ENCODE measurements around the gene GPRC5C.
"Not testable (repeated sequence)": the region's sequence is repeated elsewhere in the genome, so short reads cannot be mapped to it uniquely, and the experiment has no call there.

Gene GPRC5C

GRCh38 chr17:74403512-74404137, 28.3 kb upstream of the GPRC5C start:
- Histone ChIP-seq H3K27ac (no peak overlapping the region), H3K27me3 (ENCODE audit: insufficient read depth, low read depth, severe bottlenecking) (no peaks in the 10 kb centered on the region), H3K9me3 (ENCODE audit: severe bottlenecking) (no peaks in the 10 kb centered on the region), H3K4me3 (ENCODE audit: low read depth, low read length) (no peak overlapping the region), H3K36me3 (no peaks in the 10 kb centered on the region)
- no peak for DNase-seq
- TF ChIP-seq, protein P1, sequence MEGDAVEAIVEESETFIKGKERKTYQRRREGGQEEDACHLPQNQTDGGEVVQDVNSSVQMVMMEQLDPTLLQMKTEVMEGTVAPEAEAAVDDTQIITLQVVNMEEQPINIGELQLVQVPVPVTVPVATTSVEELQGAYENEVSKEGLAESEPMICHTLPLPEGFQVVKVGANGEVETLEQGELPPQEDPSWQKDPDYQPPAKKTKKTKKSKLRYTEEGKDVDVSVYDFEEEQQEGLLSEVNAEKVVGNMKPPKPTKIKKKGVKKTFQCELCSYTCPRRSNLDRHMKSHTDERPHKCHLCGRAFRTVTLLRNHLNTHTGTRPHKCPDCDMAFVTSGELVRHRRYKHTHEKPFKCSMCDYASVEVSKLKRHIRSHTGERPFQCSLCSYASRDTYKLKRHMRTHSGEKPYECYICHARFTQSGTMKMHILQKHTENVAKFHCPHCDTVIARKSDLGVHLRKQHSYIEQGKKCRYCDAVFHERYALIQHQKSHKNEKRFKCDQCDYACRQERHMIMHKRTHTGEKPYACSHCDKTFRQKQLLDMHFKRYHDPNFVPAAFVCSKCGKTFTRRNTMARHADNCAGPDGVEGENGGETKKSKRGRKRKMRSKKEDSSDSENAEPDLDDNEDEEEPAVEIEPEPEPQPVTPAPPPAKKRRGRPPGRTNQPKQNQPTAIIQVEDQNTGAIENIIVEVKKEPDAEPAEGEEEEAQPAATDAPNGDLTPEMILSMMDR (IDR thresholded peaks at IDR 0.05; ENCODE audit: low read depth, low read length): no peak

GRCh38 chr17:74404218-74404617, 27.7 kb upstream of the GPRC5C start:
- DNase-seq: no peak
- H3K27ac ChIP-seq: no peak overlapping the region

DNA sequence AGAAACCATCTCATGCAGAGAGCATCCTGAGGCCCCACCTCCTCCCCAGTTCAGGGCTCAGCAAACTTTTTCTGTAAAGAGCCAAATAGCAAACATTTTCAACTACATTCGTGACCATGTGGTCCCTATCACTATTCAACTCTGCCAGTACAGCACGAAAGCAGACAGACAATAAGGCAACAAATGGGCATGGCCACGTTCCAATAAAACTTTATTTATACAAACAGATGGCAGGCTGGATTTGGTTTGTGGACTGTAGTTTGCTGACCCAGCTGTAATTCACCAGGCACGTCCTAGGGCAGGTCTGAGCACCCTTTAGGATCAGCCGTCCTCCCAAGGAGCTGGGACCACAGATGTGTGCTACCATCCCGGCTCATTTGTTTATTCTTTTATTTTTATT, 27.1 kb upstream of the GPRC5C start:
- TF ChIP-seq, protein P1 (IDR thresholded peaks at IDR 0.05; ENCODE audit: low read depth, low read length): no peak
- Histone ChIP-seq H3K27ac (no peak overlapping the region), H3K36me3 (no peaks in the 10 kb centered on the region), H3K4me3 (ENCODE audit: low read depth, low read length) (no peak overlapping the region), H3K27me3 (ENCODE audit: insufficient read depth, low read depth, severe bottlenecking) (no peaks in the 10 kb centered on the region), H3K9me3 (ENCODE audit: severe bottlenecking) (no peaks in the 10 kb centered on the region)
- no peak for DNase-seq

More at GRCh38 chr17:74404218-74404617, 27.7 kb upstream of the GPRC5C start:
- H3K4me3 ChIP-seq (ENCODE audit: low read depth, low read length): no peak overlapping the region
- H3K27me3 ChIP-seq (ENCODE audit: insufficient read depth, low read depth, severe bottlenecking): no peaks in the 10 kb centered on the region
- H3K36me3 ChIP-seq: no peaks in the 10 kb centered on the region
- TF ChIP-seq, protein P1 (IDR thresholded peaks at IDR 0.05; ENCODE audit: low read depth, low read length): no peak
- H3K9me3 ChIP-seq (ENCODE audit: severe bottlenecking): no peaks in the 10 kb centered on the region

DNA sequence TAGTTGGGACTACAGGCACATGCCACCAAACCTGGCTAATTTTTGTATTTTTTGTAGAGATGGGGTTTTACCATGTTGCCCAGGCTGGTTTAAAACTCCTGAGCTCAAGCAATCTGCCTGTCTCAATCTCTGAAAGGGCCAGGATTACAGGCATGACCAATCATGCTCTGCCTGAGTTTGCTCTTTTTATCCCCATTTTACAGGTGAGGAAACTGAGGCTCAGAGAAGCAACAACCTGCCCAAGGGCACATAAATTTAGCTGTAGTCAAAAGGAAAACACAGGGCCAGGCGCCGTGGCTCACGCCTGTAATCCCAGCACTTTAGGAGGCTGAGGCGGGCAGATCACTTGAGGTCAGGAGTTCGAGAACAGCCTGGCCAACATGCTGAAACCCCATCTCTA, 26.6 kb upstream of the GPRC5C start:
- H3K36me3 ChIP-seq; DNase-seq; H3K9me3 ChIP-seq (ENCODE audit: severe bottlenecking); H3K4me3 ChIP-seq (ENCODE audit: low read depth, low read length); H3K27me3 ChIP-seq (ENCODE audit: insufficient read depth, low read depth, severe bottlenecking); H3K27ac ChIP-seq: not testable (repeated sequence)

GRCh38 chr17:74407384-74407783, 24.5 kb upstream of the GPRC5C start:
- no peaks in the 10 kb centered on the region for H3K36me3 ChIP-seq
- H3K27me3 ChIP-seq (ENCODE audit: insufficient read depth, low read depth, severe bottlenecking): no peaks in the 10 kb centered on the region
- H3K9me3 ChIP-seq (ENCODE audit: severe bottlenecking): no peaks in the 10 kb centered on the region
- H3K4me3 ChIP-seq (ENCODE audit: low read depth, low read length): no peak overlapping the region
- DNase-seq: no peak
- TF ChIP-seq, protein P1 (IDR thresholded peaks at IDR 0.05; ENCODE audit: low read depth, low read length): no peak
- no peak overlapping the region for H3K27ac ChIP-seq

DNA sequence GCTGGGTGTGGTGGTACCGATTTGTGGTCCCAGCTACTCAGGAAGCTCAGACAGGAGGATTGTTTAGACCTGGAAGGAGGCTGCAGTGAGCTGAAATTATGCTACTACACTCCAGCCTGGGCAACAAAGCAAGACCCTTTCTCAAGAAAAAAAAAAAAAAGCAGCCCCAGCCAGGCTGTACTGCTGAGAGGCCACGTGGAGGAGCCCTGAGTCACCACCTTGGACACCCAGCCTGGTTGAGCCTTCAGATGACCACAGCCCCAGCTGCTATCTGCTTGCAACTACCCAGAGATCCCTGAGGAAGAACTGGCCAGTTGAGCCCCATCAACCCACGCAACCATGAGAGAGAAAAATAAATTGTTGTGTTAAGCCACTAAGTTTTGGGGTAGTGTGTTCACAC, 23.6 kb upstream of the GPRC5C start:
- peak; percentile 44 for DNase-seq
- no peak overlapping the region for H3K4me3 ChIP-seq (ENCODE audit: low read depth, low read length)
- no peaks in the 10 kb centered on the region for H3K27me3 ChIP-seq (ENCODE audit: insufficient read depth, low read depth, severe bottlenecking)
- TF ChIP-seq, protein P1 (IDR thresholded peaks at IDR 0.05; ENCODE audit: low read depth, low read length): peak; percentile 56
- H3K36me3 ChIP-seq: no peaks in the 10 kb centered on the region
- no peak overlapping the region for H3K27ac ChIP-seq
- H3K9me3 ChIP-seq (ENCODE audit: severe bottlenecking): no peaks in the 10 kb centered on the region

All from WERI-Rb-1 (cell line).